Hepatic stellate cell (primary cell): ENCODE data around the gene CCDC136.

Experiments
- DNase-seq: peaks from one replicate; pipeline ENCODE4 v3.0.0; 2011; ENCODE audit warnings: low spot score

Gene CCDC136

DNA sequence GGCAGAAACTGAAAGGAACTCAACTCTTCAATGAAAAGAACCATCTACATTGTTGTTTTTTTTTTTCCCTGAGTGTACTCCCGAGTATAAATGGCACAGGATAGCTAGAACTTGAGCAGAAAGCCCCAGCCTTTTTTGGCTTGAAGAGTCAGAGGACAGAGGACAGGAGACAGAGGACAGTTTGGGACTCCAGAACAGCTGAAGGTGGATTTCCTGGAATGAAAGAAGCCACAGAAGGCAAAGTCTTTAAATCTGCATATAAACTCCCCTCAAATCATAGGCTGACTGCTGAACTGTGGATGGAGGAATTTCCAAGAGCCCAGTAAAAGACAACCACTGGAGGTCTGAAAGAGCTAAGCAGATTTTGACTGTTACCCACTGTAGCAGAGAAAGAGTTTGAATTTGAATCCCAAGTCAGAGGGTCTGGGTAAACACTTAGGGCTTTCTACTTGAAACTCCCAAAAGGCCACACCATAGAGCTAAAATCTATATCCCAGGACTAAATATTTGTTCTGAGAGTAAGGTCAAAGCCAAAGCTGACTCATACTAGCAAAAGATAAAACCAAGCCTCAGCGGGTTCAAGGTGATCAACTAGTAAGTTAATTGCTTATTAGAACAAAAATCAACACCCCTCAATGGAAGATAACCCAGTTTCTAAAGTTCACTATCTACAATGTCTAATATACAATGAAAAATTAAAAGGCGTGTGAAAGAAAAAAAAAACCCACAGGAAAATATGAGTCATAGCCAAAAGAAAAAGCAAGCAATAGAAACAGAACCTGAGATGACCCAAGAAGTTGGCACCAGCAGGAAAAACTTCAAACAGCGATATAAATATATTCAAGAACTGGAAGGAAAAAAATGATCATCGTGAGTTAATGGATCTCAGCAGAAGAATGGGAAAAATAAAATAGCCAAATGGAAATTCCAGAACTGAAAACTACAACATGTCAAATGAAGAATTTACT is 14.3 kb upstream of the CCDC136 start:
- no peak for DNase-seq

DNA sequence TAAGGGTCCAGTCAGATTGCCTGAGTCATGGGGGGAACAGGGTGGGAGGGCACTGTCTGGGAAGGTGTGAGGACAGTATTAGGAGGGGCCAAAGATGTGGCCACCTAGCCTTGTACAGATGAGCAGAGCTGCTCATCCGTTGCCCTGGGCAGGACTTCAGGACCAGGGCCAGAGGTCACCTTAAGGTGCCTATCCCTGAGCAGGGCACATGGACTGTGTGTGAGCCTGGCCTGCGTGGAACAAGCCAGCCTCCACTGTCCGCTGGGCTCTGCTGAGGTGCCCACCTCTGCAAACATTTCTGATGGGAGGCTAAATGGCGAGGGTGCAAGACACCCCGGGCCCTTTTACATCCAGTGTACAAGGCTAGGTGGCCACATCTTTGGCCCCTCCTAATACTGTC is 12.8 kb upstream of the CCDC136 start:
- no peak for DNase-seq

DNA sequence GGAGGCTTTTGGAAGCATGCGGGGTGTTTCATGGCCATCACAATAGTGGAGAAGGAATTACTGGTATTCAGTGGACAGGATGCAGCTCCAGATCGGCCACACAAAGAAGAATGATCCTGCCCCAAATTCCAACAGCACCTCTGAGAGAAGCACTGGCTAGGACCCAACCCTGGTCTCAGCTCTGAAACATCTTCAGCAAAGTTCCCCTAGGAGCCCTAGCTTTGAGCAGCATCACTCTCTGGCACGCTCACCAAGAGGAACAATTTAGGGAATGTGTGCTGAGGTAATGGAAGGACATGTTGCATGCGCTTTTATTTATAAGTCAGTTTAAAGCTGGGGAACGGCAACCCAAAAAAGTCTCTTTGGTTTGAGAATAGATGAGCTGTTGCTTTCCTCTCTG is 10.6 kb upstream of the CCDC136 start:
- no peak for DNase-seq

DNA sequence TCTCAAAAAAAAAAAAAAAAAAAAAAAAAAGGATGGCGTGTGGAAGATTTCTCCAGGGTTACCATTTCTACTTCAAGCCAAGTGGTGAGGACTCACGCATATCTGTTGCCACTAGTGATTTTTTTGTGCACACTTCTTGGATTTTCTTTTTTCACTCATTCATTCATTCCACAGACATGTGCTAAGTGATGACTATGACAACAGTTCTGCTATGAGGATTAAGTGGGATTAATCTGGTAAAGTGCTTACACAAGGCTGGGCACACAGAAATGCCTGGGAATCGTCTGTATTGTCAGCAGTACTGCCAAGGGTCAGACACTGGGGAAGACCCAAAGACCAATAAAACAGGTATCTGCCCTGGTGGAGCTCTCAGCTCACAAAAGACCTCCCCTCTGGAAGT is 9.9 kb upstream of the CCDC136 start:
- DNase-seq: no peak

DNA sequence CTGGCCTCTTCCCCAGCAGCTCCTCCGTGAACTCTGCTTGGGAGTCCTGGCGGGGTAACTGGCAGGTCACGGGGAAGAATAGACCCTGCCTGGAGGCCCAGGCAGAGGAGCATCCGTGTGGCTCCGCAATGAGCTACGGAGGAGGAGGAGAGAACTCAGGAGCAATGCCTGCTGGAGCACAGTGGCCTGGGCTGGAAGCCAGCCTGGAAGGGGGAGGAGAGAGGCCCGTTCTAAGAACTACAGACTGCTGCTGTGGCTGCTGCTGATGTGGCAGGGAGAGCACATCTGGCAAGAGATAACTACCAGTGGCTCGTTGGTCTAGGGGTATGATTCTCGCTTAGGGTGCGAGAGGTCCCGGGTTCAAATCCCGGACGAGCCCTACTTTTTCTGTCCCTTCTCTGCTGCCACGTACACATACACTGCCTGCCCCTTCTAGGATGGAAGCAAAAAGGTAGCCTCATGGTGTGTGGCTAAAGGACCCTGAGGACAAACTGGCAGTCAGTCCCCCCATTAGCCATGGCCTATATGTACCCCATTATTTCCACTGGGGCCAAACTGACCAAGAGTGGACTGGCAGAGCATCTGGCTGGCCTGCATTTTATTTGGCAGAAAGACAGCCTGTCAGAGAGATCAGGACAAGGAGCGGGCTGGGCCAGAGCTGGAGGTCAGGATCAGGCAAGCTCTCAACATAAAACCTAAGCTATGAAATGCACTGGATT is 8.5 kb upstream of the CCDC136 start:
- DNase-seq: peak; percentile 71

DNA sequence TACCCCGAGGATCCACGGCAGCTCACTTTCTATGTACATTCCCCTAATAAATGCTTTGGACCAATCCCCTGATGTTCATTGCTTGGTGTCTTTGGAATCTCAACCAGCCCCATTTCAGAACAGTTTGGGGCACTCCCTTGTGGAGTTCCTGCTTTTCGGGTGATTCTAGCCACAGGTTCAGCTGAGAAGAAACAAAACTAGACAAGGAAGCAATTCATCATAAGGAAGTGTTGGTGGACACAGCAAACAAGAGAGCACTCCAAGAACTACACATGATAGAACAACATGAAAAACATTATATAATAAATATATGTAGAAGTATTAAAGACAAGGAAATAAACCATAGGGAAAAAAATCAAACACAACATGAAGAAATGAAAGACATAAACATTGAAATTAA is 6.0 kb upstream of the CCDC136 start:
- no peak for DNase-seq

DNA sequence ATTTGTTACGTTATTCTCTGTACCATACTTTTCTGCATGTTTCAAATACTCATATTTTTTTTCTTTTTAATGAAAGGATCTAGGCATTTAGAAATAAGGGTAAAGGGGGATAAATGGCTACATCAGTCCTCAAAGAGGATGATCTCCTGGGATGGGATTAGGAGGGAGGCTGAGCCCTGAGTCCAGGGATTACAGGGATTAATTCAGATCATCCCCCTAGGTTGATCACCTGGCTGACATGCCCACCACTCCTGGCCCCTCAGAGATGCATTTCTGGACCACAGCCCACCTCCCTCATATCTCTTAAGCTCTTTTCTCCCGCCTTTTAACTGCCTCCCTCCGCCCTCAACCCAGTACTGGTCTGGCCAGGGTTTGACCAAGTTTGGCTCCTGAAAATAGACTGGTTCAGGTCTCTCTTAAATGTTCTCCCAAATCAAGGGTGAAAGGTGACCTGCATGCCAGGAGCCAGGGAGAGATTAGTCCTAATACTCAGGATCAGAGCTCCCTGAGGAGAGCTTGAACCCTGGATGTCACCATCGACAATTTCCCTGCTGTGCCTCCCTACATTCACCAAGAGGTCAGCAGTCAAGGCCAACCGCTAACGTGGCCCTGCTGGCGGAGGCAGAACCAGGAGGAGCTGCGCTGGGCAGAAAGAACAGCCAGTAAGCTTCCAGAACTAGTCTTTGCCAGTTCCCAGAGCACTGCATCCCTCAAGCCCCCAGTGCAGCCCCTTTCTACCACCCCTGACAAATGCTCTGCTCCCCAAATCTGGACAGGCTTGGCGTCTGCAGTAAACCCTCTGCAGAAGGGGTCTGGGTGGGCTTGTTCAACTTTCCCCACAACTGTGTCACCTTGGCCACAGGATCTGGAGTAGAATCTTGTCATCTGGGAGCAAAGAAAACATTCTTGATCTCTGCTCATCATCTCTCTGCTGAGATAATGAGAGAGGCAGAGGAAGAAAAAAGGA is 3.0 kb upstream of the CCDC136 start:
- no peak for DNase-seq

DNA sequence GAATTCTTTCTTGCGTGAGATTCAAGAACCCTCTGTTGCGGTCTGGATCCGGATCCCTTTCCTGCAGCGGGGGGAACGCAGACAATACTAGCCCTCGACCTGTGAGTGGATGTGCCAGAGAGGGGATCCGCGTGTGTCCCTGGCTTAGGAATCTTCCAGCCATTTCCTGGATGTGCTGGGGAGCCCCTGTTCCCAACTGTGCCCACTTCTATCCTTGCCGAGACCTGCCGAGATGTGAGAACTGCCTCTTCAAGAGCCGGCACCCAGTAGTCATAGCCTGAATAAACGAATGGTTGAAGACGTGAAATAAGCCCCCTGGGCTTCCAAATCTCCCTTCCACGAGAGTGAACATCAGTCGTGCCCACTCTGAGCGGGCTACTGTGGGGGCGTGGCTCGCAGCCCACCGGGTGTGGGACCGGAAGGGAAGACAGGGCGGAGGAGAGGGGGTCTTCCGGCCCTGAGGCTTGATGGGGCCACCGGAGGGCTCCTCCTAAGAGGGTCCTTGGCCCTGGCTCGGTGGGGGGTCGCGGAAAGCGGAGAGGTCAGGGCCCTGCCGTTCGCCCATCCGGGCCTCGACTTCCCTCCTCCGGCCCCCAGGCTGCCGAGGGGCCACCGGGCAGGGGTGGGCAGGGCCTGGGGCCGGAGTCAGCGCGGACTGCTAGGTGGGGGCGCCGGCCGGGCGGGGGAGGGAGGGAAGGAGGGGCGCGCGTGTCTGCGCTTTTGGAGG is 1.3 kb upstream of the CCDC136 start:
- no peak for DNase-seq

DNA sequence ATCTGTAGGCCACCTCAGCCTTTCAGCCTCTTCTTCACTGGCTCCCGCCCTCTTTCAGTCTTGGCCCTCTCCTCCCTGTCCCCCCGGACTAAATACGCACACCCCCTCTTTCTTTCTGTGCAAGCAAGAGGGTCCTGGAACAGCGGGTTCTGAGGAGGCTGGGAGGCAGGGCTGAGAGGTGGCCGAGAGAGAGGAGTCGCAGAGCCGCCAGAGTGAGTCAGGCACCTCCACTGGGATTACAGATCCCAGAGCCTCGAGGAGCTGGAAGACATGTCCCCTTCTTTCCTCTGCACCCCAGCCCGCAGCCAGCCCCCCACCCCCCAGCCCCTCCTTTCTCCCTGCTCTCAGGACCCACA is 182 bp downstream of the CCDC136 start:
- peak; percentile 64 for DNase-seq

DNA sequence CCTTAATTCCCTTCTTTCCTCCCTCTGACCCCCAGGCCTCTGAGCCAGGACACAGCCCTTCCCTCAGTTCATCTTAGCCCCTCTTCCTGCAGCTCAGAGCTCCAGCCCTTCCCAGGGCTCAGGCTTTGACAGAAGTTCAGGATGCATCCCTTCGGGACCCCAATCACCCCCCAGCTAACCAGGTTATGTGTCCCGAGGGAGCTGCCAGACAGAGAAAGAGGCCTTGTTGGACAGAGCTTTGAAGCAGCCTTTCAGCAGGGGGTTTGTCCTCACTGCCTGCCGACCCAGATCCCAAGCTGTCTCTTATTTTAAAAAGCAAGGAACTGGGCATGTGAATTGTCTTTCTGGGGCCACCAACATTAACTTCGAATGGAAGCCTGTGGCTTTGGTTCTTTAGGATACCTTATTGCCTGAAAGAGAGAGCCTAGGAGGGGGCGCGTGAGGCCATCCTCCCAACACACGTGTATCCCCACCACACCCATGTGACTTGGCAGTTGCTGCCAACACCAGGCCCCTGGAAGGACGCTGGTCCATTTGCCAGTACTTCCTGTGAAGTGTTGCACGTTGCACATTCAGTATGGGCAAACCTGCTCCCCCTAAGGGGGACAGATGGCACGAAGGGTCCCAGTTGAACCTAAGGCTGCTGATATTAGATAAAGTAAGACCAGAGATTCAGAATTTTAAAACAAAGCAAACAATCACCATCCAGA is 858 bp downstream of the CCDC136 start:
- no peak for DNase-seq

DNA sequence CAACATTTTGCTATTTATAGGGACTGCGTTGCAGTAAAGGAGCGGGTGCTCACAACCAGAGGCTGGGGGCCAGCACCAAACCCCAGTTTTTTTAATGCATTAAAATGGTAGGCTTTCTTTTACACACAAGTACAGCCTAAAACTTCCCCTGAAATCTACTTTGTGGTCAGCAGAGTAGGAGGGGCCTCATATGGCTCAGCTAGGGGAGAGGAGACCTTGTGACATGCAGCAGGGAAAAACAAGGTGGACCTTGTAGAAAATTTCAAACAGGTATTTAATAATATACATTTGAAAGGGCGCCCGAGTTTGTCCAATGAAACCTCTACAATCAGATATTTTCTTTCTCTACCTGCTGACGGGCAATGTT is 1.4 kb downstream of the CCDC136 start:
- DNase-seq: no peak

DNA sequence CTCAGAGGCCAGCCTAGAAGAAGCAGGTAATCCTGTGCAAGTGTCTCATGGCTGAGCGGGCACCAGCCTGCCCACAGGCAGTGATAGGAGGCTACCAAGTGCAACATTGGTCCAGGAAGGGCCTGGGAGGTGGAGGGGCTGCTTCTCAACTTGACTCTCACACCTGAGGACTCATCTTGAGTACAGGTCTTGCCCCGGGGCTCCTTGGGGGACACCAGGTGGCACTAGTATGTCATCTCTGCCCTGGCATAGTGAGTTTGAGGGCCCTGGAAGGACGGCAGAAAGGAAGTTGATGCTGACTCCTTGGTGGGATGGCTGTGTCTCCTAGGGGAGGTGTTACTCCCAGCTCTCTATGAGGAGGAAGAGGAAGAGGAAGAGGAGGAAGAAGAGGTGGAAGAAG is 2.3 kb downstream of the CCDC136 start:
- DNase-seq: no peak

DNA sequence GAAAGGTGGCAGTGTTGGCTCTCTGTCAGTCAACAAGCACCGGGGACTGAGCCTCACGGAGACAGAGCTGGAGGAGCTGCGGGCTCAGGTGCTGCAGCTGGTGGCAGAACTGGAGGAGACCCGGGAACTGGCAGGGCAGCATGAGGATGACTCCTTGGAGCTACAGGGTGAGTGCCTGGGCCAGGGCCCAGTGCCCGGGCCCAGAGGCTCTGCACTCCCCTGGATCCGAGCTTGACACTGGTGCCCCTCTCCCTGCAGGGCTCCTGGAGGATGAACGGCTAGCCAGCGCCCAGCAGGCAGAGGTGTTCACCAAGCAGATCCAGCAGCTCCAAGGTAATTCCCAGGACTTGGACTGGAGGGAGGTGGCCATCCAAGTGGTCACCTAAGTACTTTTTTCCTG is 2.7 kb downstream of the CCDC136 start:
- no peak for DNase-seq

DNA sequence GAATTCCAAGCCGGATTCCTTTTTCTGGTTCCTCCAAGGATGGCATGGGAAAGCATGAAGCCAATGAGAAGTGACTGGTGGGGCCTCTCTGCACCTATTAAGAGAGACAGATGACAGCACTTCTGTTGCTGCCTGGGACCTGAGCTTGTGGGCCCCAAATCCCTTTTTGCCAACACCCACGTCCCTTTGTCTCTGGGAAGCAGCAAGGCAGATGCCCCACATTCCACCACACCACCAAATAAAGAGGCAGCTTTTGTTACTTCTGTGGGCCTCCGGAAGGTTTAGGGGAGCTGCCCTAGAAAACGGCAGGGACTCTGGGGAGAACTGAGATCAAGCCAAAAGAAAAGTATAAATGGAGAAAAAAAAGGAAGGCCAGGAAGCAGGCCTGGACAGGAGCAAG is 3.4 kb downstream of the CCDC136 start:
- no peak for DNase-seq

DNA sequence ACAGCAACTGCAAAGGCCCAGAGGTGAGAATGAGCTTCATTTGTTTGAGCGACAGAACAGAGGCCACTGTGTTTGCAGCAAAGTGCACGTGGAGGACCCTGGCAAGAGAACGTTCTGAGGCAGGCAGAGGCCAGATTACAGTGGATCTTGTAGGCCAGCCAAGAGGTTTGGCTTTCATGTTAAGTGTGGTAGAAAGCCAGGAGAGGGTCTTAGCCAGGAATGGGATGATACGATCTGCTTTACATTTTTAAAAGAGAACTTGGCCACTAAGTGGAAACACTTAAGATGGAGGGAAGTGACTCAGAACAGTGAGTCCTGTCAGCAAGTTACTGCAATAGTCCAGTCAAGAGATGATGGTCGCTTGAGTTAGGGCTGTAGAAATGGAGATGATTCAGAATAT is 4.6 kb downstream of the CCDC136 start:
- no peak for DNase-seq

DNA sequence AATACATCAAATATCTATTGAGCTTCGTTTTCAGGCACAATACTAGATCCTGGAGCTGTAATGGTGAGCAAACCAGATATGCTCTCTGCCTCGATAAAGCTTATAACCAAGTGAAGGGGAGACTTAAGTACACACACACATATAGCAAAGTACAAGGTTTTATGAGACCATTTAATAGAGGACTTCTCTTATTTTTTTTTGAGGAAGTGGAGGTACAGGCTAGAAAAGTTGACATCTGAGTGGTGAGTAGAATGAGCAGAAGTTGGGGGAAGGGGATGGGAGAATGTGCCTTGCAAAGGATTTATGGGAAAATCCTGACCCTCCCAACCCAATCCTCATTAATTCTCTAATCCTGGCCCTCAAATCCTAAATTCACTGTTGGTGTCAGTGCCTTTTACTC is 7.7 kb downstream of the CCDC136 start:
- no peak for DNase-seq

DNA sequence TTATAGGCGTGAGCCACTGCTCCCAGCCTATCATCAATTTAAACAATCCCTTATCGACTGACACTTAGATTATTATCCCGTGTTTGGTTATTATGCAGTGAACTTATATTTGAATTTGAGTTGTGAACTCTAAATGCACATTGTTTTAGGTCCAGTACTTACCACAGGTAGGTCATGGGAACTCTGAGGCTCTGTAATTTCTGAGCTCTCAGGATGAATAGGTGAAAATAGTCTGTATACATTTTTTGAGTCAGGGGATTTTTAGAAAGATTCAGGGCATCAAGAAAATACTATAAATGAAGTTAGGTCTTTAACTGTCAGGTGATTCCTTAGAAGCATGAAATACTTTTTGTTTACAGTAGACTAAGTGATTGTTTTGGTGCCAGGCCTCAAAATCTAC is 8.8 kb downstream of the CCDC136 start:
- DNase-seq: no peak

DNA sequence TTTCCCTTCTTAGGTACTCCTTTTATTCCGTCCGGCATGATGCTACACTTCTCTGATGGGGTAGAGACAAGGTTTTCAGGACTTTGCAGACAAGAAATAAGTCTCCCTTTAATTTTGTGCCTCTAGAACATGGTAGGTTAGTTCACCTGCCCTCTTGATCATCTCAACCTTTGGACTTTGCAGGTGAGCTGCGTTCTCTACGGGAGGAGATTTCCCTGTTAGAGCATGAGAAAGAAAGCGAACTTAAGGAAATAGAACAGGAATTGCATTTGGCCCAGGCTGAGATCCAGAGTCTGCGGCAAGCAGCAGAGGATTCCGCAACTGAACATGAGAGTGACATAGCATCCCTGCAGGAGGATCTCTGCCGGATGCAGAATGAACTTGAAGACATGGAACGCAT is 9.2 kb downstream of the CCDC136 start:
- no peak for DNase-seq

DNA sequence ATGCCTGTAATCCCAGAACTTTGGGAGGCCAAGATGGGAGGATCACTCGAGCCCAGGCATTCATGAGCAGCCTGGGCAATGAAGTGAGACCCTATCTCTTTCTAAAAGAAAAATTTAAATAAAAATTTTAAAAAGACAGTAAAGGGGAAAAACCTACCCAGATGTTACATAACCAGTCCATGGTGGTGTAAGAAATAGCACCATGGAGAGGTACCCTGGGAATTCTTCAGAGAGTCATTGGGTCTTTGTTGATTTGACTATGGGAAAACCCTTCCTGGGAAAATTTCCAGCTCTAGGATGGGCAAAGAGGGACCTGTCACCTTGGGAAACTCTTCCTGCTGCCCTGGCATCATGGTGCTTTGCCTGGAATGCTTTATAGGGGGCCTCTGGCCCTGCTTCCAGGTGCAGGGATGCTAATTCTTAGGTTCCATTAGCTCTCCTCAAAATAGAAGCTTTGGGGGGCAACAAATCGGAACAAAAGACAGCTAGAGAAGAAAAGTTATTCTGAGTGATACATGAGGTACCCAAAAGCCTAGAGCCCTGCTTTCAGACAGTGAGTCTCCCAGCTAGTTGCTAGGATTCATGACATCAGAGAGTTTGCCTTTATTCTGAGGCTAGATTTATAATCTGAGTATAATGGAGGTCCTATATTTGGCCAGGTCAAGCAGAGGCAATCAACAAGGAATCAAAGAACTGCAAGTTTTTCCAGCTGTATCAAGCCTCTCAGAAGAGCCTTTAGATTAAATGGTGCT is 10.1 kb downstream of the CCDC136 start:
- DNase-seq: no peak

DNA sequence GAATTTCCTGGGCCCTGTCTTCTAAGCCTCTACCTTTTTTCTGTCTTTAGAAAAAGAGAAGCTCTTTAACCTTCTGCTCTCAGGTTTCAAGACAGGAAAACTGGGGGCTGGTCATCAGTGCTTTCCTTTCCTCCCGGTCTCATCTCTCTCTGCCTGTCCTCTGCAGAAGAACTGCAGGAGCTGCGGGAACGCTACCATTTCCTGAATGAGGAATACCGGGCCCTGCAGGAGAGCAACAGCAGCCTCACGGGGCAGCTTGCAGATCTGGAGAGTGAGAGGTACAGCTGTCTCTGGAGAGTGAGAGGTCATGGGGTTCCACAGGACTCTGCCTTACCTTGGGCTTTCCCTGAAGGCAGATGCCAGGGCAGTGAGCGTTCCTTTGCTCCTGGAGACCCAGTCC is 12.7 kb downstream of the CCDC136 start:
- DNase-seq: no peak
